COLO668 (cell line): ENCODE results near the gene COL4A6.
A peak's percentile ranks its signal among the peaks of the same experiment; 100 is the strongest.

Source experiments
- DNase-seq: peaks from one replicate; lab custom pipeline; 2025; ENCODE audit not compliant: unreplicated experiment; lab: John Stamatoyannopoulos, UW

The COL4A6 gene

DNA sequence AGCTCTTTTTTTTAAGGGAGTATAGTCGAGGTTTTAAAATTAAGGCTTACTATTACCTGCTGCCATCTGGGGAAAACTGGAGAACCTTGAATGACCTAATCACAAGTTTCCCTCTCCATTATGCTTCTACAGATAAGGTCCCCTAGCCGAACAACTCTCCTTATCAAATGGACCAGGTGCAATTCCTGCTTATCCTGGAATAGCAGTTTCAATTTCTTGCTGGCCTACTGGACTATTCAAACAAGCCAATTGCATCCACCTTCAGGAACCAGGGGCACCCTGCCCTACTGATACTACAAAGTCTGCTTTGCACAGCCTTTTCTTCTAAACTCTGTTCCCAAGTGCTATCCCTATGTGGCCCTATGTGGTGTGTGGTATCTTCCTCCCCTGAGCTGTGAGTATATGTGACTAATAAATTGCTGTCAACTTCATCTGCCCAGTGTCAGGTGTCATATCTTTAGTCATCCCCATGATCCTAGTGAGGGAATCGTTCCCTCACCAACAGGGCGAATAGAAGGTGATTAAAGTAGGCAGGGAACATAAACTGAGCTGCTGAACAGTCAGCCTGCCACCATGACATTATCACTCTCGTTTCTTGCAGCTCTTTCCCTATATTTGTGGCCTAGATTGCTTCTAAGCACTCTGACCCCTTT, 218.1 kb downstream of the COL4A6 start:
- no peak for DNase-seq

- no peak for DNase-seq
Observed at GRCh38 chrX:108217876-108218275, 220.3 kb downstream of the COL4A6 start.

- DNase-seq, result no peak
Observed at GRCh38 chrX:108216919-108217571, 221.2 kb downstream of the COL4A6 start.

DNA sequence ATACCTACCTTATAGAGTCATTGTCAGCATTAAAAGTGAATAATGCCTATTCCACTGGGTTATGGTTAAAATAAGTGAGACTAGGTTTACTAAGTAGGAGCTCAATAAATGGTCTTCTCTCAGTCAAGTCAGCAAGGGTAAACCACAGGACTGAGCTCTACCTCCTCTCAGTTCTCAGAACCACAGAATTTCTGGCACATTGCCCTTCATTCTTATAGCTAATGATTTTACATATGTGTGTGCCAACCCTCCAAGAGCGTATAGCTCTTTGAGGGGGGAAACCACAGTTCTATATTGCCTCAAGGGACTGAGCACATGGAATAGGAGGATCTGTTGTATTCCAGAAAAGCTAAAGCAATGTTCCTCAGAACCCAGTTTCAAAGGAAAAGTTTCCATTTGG, 221.8 kb downstream of the COL4A6 start:
- DNase-seq, result no peak

GRCh38 chrX:108211301-108211700, 226.9 kb downstream of the COL4A6 start:
- no peak for DNase-seq

- no peak for DNase-seq
Observed at GRCh38 chrX:108209006-108209554, 229.1 kb downstream of the COL4A6 start.

DNA sequence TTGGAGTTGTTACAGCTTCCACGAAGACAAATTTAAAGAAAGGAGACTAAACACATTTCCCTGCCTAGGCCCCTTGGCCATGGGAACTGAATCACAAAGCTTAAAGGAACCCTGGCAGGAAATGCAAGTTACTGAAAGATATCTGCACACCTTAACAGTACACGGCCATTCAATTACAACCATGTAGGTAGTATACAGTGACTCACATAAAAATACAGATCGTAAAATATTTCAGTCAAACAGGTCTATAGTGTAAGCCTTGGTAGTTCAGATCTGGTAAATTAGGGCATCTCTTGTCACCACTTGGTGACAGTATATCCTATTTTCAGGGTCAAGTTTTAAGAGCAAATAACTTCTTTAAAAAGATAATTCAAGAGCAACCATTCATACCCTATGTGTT, 234.7 kb downstream of the COL4A6 start:
- DNase-seq, result no peak

DNA sequence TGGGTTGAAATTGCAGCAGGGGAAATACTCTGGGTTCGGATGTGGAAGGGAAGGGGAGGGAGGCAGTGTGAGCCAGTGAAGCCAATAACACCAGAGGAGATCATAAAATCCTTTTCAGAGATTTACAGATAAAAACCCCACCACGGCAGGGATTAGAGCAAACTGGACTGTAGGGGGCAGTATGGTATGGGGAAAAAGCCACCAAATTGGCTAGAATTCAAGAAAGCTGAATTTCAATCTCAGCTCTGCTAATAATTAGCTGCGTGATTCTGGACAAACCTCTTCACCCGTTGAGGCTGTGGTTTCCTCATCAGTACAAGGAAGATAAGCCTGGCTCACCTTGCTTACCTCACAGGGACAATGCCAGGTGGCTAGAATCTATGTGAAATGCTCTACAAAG, 238.5 kb downstream of the COL4A6 start:
- no peak for DNase-seq

DNA sequence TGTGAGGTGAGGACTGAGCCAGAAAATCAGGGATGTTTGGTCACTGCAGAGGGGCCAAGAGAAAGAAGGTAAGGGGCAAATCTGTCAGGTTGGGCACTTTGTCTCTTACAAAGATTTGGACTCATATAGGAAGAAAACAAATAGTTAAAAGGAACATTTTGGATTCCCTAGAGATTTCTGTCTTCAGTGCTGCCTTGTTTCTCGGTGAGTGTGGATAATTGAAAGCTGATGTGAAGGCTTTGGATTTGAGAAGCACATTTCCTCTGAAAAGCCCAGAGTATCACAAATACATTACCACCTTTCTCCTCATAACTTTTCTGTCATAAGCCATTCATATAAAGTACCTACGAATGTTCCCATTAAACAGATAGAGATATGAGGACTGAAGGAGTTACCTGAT, 239.2 kb downstream of the COL4A6 start:
- DNase-seq, result no peak

DNA sequence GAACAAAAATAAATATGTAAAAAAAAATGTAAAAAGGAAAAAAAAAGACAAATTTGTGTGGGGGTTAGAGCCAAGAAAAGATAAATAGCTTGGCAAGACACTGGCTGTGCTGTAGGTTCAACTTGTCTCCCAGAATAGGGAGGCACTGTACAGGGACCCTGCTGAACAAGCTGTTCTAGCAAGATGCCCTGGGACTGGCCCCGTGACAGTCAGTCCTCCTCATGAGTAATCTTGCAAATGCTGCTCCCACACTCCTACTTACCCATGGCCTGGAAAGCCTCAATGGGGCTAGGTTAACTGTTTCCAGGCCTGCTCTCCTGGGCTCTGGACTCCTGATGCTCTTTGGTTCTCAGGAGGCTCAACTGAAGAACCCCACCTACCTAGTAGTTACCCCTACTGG, 239.8 kb downstream of the COL4A6 start:
- DNase-seq, result no peak

- DNase-seq, result no peak
Observed at GRCh38 chrX:108186811-108187210, 251.4 kb downstream of the COL4A6 start.

DNA sequence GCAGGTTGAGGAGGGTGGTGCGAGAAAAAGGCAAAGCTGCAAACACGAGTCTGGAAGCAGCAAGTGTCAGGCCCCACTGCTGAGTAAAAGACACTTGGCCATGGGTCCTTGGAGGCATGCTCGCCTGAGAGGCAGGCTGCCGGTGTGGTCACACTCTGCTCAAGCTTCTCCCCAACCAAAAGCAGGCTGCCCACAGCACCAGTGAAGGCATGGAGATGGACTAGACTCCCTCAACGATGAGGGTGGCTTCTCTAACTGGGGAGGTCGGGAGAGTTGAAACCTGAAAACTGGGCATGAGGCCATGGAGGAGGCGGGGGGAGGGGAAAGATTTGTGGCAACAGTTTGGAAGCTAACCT, 260.1 kb downstream of the COL4A6 start:
- no peak for DNase-seq

- DNase-seq, result no peak
Observed at GRCh38 chrX:108177351-108178142, 260.7 kb downstream of the COL4A6 start.

- DNase-seq, result no peak
Observed at GRCh38 chrX:108173874-108174273, 264.3 kb downstream of the COL4A6 start.

DNA sequence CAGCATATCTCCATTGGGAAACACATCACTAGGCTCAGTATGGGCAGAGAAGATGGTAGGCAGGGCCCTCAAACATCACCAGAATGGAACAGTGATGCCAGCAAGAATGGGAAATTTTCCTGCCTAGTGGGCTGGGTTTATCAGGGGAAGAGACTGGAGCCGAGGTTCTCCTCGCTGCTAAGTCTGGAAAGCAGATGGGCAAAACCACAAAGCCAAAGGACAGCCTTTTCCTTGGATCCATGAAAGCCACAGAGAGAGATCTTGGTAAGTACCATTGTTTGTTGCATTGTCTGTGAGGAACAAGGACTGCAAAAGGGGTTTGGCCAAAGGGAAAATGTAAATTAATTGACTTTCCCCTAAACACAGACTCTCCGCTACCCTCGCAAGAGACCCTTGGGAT, 266.6 kb downstream of the COL4A6 start:
- no peak for DNase-seq

DNA sequence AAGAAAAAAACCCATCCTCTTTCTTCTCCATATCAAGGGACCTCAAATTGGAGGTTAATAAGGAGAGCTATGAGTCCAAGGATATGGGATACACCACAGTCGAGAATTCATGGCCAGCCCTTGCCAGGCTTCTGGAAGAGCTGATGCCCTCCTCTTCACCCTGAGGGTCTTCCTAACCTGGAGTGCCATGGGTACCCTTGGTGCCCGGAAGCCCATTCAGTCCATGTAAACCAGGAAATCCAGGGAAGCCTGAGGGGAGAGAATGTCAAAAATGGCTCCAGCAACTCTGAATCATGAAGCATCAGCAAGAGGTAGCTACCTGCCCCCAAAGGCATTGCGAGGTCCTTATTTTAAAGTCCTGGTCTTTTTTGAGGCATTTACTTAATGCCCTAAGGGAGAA, 268.5 kb downstream of the COL4A6 start:
- no peak for DNase-seq

- DNase-seq, result no peak
Observed at GRCh38 chrX:108168961-108169740, 269.1 kb downstream of the COL4A6 start.

DNA sequence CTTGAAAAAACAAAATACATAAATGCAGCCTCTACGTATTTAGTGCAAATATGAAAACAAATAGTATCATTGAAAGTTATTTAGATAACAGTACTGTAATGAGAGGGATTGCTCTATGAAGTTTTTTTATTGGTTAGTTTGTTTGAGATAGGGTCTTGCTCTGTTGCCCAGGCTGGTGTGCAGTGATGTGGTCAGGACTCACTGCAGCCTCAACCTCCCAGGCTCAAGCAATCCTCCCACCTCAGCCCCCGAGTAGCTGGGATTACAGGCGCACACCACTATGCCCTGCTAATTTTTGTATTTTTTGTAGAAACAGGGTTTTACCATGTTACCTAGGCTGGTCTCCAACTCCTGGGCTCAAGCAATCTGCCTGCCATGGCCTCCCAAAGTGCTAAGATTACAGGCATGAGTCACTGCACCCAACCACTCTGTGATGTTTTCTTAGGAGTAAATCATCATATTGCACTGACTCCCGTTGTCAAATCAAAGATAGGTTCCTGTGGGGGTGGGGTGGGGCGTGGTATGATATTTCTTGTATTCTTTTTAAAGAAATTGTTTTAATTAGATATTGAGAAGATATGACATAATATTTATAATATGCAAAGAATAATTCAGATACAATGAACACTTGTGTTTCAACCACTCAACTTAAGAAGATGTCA, 270.9 kb downstream of the COL4A6 start:
- DNase-seq, result no peak

GRCh38 chrX:108165383-108166111, 272.7 kb downstream of the COL4A6 start:
- peak; percentile 1 for DNase-seq
